HCEC 1CT (cell line): ENCODE data around the gene RPS28.
"Not testable (repeated sequence)": the region's sequence is repeated elsewhere in the genome, so short reads cannot be mapped to it uniquely, and the experiment has no call there.

ENCODE experiments used
- DNase-seq: peaks from one replicate; pipeline ENCODE4 v3.0.0-alpha.2; 2017

The RPS28 gene

GRCh38 chr19:8321067-8321985 lies at the start of gene RPS28, which contains the start of gene NDUFA7:
TSS of gene RPS28 (plus strand) at chr19:8321496. CDS start at chr19:8321531, 35 bp downstream.
TSS of gene NDUFA7 (minus strand) at chr19:8321375. CDS start at chr19:8321358, 17 bp downstream.
- peak; percentile 95 for DNase-seq

- DNase-seq, result not testable (repeated sequence)
These were observed 44.8 kb upstream of the RPS28 start for GRCh38 chr19:8276508-8276907.

GRCh38 chr19:8291337-8291736 lies 30.0 kb upstream of the RPS28 start:
- not testable (repeated sequence) for DNase-seq

GRCh38 chr19:8302357-8302691 lies 19.0 kb upstream of the RPS28 start:
- DNase-seq, result no peak

GRCh38 chr19:8302734-8303133 lies 18.6 kb upstream of the RPS28 start:
- DNase-seq, result no peak

GRCh38 chr19:8304841-8305621 lies 16.3 kb upstream of the RPS28 start:
- no peak for DNase-seq

GRCh38 chr19:8305798-8306197 lies 15.5 kb upstream of the RPS28 start:
- DNase-seq, result no peak

- DNase-seq, result no peak
These were observed 14.9 kb upstream of the RPS28 start for GRCh38 chr19:8306235-8307054.

GRCh38 chr19:8307400-8307964 lies 13.8 kb upstream of the RPS28 start:
- no peak for DNase-seq

GRCh38 chr19:8307965-8308866 lies 13.1 kb upstream of the RPS28 start, which contains the start of gene CD320:
TSS of gene CD320 (minus strand) at chr19:8308358. CDS start at chr19:8308290, 68 bp downstream.
- peak; percentile 84 for DNase-seq

GRCh38 chr19:8308891-8309291 lies 12.4 kb upstream of the RPS28 start:
- no peak for DNase-seq

- no peak for DNase-seq
These were observed 10.8 kb upstream of the RPS28 start for GRCh38 chr19:8310342-8311055.

GRCh38 chr19:8311461-8312260 lies 9.6 kb upstream of the RPS28 start:
- DNase-seq, result no peak

- not testable (repeated sequence) for DNase-seq
These were observed 6.2 kb upstream of the RPS28 start for GRCh38 chr19:8314981-8315640.

GRCh38 chr19:8316351-8317125 lies 4.8 kb upstream of the RPS28 start:
- no peak for DNase-seq

GRCh38 chr19:8318835-8319234 lies 2.5 kb upstream of the RPS28 start:
- not testable (repeated sequence) for DNase-seq

GRCh38 chr19:8319807-8320520 lies 1.3 kb upstream of the RPS28 start:
- no peak for DNase-seq
